ENCODE results near the gene CCDC3.

DNA sequence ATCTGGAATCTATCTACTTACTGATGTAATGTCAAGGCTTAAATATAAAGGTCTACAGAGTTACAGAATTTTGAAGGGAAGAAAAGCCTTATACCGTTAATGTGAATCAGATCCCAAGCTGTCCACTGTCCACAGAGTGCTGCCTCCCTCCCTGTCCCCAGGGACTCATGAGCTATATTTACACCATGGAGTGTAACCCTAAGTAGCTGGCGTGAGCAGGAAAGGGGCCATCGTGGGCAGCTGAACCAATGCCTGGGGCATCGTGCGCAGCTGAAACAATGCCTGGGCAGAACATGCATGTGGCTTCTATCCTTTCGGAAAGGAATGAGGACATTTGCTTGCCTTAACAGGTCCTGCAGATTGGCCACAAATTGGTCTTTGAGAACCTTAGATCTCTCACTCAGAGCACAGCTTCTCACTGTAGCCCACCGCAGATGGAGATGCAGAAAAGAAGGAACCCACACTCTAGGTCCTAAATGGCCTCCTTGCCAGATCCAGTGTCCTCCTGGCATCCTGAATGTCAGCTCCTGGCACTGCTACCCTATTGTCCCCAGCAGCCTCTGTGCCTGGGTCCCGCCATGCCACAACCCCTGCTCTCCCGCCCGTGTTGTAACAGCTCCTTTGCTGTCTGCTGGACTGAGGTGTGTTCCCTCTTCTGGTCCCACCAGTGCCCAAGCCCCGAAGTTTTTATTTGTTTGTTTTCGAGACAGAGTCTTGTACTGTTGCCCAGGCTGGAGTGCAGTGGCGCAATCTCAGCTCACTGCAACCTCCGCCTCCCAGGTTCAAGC lies 30.3 kb downstream of the CCDC3 start:
- TF ChIP-seq, protein P1, sequence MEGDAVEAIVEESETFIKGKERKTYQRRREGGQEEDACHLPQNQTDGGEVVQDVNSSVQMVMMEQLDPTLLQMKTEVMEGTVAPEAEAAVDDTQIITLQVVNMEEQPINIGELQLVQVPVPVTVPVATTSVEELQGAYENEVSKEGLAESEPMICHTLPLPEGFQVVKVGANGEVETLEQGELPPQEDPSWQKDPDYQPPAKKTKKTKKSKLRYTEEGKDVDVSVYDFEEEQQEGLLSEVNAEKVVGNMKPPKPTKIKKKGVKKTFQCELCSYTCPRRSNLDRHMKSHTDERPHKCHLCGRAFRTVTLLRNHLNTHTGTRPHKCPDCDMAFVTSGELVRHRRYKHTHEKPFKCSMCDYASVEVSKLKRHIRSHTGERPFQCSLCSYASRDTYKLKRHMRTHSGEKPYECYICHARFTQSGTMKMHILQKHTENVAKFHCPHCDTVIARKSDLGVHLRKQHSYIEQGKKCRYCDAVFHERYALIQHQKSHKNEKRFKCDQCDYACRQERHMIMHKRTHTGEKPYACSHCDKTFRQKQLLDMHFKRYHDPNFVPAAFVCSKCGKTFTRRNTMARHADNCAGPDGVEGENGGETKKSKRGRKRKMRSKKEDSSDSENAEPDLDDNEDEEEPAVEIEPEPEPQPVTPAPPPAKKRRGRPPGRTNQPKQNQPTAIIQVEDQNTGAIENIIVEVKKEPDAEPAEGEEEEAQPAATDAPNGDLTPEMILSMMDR (IDR thresholded peaks at IDR 0.05; ENCODE audit: low read depth, low read length, missing input control), result no peak
- TF ChIP-seq YY1 (IDR thresholded peaks at IDR 0.05) (no peak), EGR1 (IDR thresholded peaks at IDR 0.05; ENCODE audit: low read depth in 2 of 2) (no peak), TAF1 (conservative IDR thresholded peaks at IDR 0.05) (no peak), GABPA (IDR thresholded peaks at IDR 0.05 in 1 of 2, conservative IDR thresholded peaks at IDR 0.05 in 1 of 2) (no peak), JUND (IDR thresholded peaks at IDR 0.05) (no peak), RAD21 (IDR thresholded peaks at IDR 0.05) (no peak), HNF4A (conservative IDR thresholded peaks at IDR 0.05) (no peak), RXRA (IDR thresholded peaks at IDR 0.05) (no peak)
- TF ChIP-seq, protein P2, sequence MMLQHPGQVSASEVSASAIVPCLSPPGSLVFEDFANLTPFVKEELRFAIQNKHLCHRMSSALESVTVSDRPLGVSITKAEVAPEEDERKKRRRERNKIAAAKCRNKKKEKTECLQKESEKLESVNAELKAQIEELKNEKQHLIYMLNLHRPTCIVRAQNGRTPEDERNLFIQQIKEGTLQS (IDR thresholded peaks at IDR 0.05), result no peak
- TF ChIP-seq, protein P3, sequence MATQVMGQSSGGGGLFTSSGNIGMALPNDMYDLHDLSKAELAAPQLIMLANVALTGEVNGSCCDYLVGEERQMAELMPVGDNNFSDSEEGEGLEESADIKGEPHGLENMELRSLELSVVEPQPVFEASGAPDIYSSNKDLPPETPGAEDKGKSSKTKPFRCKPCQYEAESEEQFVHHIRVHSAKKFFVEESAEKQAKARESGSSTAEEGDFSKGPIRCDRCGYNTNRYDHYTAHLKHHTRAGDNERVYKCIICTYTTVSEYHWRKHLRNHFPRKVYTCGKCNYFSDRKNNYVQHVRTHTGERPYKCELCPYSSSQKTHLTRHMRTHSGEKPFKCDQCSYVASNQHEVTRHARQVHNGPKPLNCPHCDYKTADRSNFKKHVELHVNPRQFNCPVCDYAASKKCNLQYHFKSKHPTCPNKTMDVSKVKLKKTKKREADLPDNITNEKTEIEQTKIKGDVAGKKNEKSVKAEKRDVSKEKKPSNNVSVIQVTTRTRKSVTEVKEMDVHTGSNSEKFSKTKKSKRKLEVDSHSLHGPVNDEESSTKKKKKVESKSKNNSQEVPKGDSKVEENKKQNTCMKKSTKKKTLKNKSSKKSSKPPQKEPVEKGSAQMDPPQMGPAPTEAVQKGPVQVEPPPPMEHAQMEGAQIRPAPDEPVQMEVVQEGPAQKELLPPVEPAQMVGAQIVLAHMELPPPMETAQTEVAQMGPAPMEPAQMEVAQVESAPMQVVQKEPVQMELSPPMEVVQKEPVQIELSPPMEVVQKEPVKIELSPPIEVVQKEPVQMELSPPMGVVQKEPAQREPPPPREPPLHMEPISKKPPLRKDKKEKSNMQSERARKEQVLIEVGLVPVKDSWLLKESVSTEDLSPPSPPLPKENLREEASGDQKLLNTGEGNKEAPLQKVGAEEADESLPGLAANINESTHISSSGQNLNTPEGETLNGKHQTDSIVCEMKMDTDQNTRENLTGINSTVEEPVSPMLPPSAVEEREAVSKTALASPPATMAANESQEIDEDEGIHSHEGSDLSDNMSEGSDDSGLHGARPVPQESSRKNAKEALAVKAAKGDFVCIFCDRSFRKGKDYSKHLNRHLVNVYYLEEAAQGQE (IDR thresholded peaks at IDR 0.05), result no peak
- TF ChIP-seq, protein P4, sequence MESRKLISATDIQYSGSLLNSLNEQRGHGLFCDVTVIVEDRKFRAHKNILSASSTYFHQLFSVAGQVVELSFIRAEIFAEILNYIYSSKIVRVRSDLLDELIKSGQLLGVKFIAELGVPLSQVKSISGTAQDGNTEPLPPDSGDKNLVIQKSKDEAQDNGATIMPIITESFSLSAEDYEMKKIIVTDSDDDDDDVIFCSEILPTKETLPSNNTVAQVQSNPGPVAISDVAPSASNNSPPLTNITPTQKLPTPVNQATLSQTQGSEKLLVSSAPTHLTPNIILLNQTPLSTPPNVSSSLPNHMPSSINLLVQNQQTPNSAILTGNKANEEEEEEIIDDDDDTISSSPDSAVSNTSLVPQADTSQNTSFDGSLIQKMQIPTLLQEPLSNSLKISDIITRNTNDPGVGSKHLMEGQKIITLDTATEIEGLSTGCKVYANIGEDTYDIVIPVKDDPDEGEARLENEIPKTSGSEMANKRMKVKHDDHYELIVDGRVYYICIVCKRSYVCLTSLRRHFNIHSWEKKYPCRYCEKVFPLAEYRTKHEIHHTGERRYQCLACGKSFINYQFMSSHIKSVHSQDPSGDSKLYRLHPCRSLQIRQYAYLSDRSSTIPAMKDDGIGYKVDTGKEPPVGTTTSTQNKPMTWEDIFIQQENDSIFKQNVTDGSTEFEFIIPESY (IDR thresholded peaks at IDR 0.05), result no peak

Data from liver (tissue), 3 donors.